ENCODE data around the gene TMEM223.

DNA sequence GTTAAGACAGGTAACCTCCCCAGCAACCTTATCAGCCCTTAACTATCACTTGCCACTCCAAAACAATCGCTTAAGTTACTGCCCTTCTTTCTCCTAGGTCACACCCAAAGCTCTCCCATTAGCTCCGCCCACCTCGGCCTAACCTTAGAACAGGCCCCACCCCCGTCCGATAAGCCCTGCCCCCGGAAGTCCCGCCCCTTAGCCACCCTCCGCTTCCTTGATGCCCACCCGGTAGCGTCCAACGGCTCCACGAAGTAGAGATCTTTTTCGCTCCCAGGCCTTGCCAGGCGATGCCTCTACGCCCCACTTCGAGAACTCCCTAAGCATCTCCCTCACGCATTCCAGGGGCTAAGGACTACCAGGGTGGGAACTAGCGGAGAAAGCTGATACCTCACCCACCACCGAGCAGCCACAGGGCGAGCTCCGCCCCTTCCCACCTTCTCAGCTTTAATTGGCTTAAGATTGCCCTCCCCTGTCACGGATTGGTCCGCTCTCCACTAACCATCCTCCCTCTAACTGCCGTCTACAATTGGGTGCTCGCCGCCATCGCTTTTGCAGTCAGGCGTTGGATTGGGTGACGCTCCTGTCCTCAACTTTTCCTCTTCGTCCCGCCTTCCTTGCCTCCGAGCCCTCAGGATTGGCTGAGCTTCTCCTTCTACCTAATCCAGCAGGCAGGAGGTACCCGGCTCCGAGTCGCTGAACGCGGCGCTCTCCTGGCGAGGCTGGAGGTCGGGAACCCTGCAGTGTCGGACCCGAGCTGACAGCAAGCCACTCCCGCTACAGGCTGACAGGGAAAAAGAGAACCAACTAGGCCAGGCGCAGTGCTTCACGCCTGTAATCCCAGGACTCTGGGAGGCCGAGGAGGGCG, 37.8 kb downstream of the TMEM223 start, which contains the start of gene ZBTB3:
- TF ChIP-seq, protein P1, sequence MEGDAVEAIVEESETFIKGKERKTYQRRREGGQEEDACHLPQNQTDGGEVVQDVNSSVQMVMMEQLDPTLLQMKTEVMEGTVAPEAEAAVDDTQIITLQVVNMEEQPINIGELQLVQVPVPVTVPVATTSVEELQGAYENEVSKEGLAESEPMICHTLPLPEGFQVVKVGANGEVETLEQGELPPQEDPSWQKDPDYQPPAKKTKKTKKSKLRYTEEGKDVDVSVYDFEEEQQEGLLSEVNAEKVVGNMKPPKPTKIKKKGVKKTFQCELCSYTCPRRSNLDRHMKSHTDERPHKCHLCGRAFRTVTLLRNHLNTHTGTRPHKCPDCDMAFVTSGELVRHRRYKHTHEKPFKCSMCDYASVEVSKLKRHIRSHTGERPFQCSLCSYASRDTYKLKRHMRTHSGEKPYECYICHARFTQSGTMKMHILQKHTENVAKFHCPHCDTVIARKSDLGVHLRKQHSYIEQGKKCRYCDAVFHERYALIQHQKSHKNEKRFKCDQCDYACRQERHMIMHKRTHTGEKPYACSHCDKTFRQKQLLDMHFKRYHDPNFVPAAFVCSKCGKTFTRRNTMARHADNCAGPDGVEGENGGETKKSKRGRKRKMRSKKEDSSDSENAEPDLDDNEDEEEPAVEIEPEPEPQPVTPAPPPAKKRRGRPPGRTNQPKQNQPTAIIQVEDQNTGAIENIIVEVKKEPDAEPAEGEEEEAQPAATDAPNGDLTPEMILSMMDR (IDR thresholded peaks at IDR 0.05), result no peak
- peak; percentile 67 for TF ChIP-seq POLR2A (IDR thresholded peaks at IDR 0.05)
